ENCODE results near the gene ANKEF1.
"Not testable (repeated sequence)": the region's sequence is repeated elsewhere in the genome, so short reads cannot be mapped to it uniquely, and the experiment has no call there.

Gene ANKEF1

GRCh38 chr20:10034717-10035571 is at the start of gene ANKEF1:
Gene ANKEF1, plus strand, starts transcription at chr20:10034987. Its CDS starts 3,315 bp downstream, at chr20:10038302.
- peak; percentile 38 for DNase-seq

- DNase-seq: no peak
Observed at GRCh38 chr20:9985281-9985680, 49.5 kb upstream of the ANKEF1 start.

DNA sequence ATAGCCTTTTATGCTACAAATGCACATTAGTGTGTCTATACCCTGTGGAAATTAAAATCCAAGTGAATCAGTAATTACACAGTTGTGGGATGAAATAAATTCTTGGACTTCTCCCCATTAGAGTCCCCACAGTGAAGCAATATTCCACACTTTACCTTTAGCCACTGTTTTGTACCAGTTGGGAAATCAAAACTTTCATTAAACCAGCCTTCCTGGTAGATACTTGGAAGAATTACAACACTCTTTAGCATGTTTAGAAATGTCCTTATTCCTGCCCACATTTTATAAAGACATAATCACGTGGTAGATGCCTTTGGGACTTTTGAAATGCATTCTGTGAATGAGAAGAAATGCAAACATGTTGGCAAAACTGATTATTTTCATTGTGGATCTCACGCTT is 49.0 kb upstream of the ANKEF1 start:
- no peak for DNase-seq

GRCh38 chr20:9989066-9989724 is 45.6 kb upstream of the ANKEF1 start:
- DNase-seq: peak; percentile 2

DNA sequence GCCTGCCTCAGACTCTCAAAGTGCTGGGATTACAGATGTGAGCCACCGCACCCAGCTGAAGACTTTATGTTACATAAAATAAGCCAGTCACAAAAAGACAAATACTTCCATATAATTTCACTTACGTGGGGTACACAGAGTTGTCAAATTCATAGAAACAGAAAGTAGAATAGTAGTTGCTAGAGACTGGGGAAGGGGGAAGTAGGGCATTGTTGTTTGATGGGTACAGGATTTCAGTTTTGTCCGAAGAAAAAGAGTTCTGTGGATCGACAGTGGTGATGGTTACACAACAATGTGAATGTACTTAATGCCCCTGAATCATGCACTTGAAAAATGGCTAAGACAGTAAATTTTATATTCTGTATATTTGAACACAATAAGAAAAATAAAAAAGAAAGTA is 41.6 kb upstream of the ANKEF1 start:
- no peak for DNase-seq

DNA sequence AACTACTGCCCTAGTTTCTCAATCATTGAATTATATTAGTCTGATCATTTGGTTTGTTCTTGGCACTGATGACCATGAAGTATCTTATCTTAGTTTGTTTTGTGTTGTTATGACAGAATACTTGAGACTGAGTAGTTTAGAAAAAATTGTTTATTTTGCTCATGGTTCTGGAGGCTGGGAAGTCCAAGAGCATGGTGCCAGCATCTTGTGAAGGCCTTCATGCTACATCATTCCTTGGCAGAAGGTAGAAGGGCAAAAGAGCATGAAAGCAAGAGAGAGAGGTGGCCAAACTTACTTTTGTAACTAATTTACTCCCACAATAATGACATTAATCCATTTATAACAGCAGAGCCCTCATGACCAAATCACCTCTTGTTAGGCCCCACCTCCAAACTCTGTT is 40.1 kb upstream of the ANKEF1 start:
- DNase-seq: no peak

GRCh38 chr20:9995510-9996272 is 39.1 kb upstream of the ANKEF1 start:
- DNase-seq: no peak

- no peak for DNase-seq
Observed at GRCh38 chr20:9996944-9997343, 37.8 kb upstream of the ANKEF1 start.

DNA sequence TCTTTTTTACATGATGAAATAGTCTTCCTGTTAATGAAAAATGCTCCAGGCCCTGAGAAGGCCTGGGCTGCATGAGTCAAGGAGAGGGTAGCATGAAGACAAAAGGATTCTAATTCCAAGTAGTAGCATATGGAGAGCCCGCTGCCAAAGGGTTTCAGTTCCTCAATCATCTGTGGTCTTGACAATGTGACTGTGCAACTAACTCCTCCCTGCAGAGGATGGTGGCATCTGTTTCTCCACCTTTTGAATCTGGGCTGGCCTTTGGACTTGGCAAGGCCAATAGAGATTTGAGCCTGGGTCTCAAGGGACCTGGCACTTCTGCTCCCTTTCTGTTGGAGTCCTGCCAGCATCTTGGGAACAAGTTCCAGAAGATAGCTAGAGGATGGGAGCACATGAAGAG is 35.1 kb upstream of the ANKEF1 start:
- DNase-seq: no peak

GRCh38 chr20:10002866-10003265 is 31.9 kb upstream of the ANKEF1 start:
- DNase-seq: no peak

DNA sequence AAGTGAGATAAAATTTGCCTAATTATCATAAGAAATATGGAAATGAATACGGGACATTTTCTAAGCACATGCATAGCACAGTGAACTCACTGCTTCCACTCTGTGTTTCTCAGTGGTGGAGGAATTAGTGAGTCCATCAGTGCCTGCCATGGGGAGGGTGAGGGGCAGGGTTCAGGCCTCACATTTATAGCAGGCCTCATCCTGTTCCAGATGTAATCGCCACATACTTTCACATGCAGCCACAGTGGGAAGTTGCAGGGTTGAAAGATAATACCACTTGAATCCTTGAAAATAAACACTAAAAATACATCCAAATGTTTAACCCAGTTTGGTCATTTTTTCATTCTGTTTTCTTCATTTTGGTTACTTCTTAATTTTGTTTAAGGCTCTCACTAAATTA is 29.9 kb upstream of the ANKEF1 start:
- DNase-seq: no peak

GRCh38 chr20:10005885-10006284 is 28.9 kb upstream of the ANKEF1 start:
- no peak for DNase-seq

DNA sequence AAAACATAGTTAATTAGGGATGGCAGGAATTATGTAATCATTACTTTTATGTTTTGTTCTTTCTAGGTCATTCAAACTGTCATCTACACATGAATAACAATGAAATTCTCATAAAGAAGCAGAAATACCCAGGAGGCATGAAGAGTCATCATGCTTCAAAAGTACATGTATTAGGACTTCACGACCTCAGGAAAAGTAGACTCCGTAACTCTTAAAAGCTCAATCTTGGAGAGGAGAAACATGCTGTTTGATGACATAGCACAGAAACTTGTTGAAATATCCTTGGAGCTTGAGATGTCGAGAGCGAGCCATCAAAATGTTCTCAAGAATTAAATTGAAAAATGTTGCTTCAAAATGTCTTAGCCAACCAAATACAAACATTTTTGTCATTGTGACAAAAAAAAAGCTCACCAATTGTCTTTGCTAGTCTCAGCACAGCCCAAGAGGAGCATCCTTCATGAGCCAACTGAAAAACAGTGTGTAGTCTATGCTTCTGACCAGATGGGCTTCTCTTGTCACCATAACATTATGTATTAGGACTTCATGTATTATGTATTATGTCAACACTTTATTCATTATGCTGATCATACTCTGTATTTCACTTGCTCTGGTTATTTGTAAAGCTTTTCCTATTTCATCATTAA is 28.2 kb upstream of the ANKEF1 start:
- no peak for DNase-seq

DNA sequence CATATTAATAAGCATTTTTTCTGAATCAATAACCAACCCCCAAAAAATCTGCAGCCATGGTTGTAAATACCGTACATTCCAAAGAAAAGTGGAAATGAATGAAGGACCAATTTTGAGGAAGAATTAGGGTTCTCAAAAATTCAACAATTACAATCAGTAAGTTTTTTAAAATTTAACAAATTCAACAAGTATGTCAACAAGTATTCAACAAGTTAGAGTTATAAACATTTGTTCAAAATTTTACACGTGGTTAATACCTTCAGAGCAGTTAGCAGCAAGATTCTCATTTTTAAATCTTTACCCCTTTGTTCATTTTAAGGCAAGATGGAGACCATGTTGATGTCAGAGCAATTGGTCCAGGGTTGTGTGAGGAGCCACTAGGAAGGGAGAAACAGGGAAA is 27.6 kb upstream of the ANKEF1 start:
- no peak for DNase-seq

- no peak for DNase-seq
Observed at GRCh38 chr20:10007747-10008146, 27.0 kb upstream of the ANKEF1 start.

GRCh38 chr20:10012464-10012863 is 22.3 kb upstream of the ANKEF1 start:
- no peak for DNase-seq

DNA sequence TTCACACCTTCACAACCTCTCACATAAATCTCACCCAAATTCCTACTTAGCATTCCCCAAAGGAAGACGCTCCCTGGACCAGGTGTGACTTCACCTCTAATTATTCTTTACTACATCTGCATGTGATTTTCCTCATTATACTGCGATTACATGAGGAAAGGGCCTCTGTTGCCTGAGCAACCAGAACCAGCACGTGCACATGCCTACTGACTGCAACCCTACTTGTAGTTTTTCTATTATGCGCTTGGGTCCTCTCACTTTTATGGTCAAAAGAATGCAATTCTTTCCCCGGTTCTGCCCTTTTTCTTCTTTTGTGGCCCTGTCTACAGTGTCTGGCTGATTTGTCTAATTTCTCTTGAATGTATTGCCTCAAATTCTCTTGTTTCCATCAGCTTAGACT is 20.4 kb upstream of the ANKEF1 start:
- DNase-seq: no peak

DNA sequence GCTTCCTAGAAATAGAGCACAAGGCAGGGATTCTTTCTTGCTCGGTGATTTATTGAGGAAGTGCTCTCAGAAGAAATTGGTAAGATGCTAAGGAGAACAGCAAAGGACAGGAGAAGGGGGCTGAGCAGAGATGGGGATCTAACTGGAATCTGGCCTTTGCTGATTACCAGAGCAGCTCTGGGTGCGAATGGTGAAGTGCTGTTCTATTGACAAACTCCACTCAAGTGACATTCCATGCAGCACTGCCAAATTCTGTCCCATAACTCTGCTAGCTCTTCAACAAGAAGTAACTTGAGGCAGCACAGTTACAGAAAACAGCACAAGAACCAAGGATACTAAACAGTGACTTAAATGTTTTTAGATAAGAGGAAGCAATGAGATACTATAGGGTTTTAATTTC is 13.8 kb upstream of the ANKEF1 start:
- no peak for DNase-seq

DNA sequence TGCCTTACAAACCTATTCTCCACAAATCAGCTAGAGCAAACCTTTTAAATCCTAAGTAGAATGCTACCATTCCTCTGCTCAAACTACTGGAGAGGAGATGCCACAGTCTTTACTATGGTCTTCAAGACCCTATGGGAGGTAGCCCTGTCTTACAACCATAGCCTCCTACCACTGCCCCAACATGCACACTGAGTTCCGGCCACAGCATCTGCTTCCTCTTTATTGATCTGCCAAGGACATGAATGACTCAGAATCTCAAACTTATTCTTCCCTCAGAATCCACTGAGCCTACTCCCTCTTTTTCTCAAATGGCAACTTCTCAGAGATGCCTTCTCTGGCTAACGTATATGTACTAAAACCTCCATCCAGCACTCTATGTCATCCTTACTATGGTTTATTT is 12.2 kb upstream of the ANKEF1 start:
- no peak for DNase-seq

DNA sequence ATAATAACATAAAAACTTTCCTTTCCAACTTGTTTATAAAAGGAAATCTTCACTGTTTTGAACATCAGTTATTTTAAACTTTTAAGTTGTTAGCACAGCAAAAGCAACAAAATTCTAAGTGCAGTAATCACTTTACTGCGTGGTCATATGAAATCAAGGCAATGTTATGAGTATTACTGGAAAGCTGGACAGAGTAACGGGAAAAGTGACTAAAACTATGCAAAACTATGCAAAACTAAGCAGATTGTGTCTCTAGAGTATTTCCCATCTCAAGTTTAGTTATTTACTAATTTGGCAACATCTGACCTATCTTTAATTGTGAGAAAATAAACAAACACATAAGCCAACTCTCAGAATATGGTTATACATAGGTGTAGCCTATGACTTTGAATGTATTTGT is 10.9 kb upstream of the ANKEF1 start:
- DNase-seq: no peak

GRCh38 chr20:10031451-10032215 is 3.2 kb upstream of the ANKEF1 start:
- DNase-seq: not testable (repeated sequence)

DNA sequence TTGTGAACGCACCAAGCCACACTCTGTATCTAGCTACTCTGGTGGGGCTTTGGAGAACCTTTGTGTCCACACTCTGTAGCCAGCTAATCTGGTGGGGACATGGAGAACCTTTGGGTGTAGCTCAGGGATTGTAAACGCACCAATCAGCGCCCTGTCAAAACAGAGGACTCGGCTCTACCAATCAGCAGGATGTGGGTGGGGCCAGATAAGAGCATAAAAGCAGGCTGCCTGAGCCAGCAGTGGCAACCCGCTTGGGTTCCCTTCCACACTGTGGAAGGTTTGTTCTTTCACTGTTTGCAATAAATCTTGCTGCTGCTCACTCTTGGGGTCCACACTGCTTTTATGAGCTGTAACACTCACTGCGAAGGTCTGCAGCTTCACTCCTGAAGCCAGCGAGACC is 2.5 kb upstream of the ANKEF1 start:
- not testable (repeated sequence) for DNase-seq

Measured in NCI-H226 (cell line).